Mucosa of stomach (tissue), 1 donor: ENCODE measurements around the gene CDKN1A.

Experiments used
- H3K27me3 ChIP-seq: one replicate; pipeline ENCODE4 v1.7.0; 2013; ENCODE audit warnings: mild to moderate bottlenecking, low read length; ENCODE audit not compliant: control insufficient read depth, insufficient read depth
- H3K36me3 ChIP-seq: one replicate; pipeline ENCODE4 v1.7.0; 2013; ENCODE audit warnings: low read length; ENCODE audit not compliant: control insufficient read depth, insufficient read depth
- H3K4me1 ChIP-seq: one replicate; pipeline ENCODE4 v1.7.0; 2013; ENCODE audit warnings: mild to moderate bottlenecking, low read length; ENCODE audit not compliant: control insufficient read depth, insufficient read depth
- H3K4me3 ChIP-seq: one replicate; pipeline ENCODE4 v1.7.0; 2013; ENCODE audit warnings: low read length
- H3K9ac ChIP-seq: one replicate; pipeline ENCODE4 v1.7.0; 2013; ENCODE audit warnings: mild to moderate bottlenecking, low read length, moderate library complexity
- H3K9me3 ChIP-seq: one replicate; pipeline ENCODE4 v1.7.0; 2013; ENCODE audit warnings: mild to moderate bottlenecking, low read length, moderate library complexity; ENCODE audit not compliant: control insufficient read depth
- donor health status: Pancreatic carcinoma.

Gene CDKN1A

GRCh38 chr6:36706339-36706738, 27.8 kb downstream of the CDKN1A start:
- Histone ChIP-seq H3K36me3 (no peaks in the 10 kb centered on the region), H3K27me3 (no peaks in the 10 kb centered on the region), H3K9me3 (no peaks in the 10 kb centered on the region), H3K4me1 (peaks cover 5% of the 10 kb centered on the region), H3K4me3 (no peak overlapping the region), H3K9ac (no peak overlapping the region)

GRCh38 chr6:36712816-36713215, 34.3 kb downstream of the CDKN1A start:
- Histone ChIP-seq H3K4me1 (peaks cover 14% of the 10 kb centered on the region), H3K27me3 (peaks cover 3% of the 10 kb centered on the region), H3K9me3 (no peaks in the 10 kb centered on the region), H3K36me3 (no peaks in the 10 kb centered on the region), H3K4me3 (no peak overlapping the region), H3K9ac (no peak overlapping the region)

GRCh38 chr6:36713846-36714245, 35.3 kb downstream of the CDKN1A start:
- Histone ChIP-seq H3K36me3 (no peaks in the 10 kb centered on the region), H3K9ac (no peak overlapping the region), H3K27me3 (peaks cover 3% of the 10 kb centered on the region), H3K9me3 (no peaks in the 10 kb centered on the region), H3K4me3 (no peak overlapping the region), H3K4me1 (peaks cover 14% of the 10 kb centered on the region)

GRCh38 chr6:36714511-36714910, 36.0 kb downstream of the CDKN1A start:
- H3K36me3 ChIP-seq: no peaks in the 10 kb centered on the region
- H3K9me3 ChIP-seq: no peaks in the 10 kb centered on the region
- H3K4me1 ChIP-seq: peaks cover 14% of the 10 kb centered on the region
- peaks cover 3% of the 10 kb centered on the region for H3K27me3 ChIP-seq
- no peak overlapping the region for H3K9ac ChIP-seq
- H3K4me3 ChIP-seq: no peak overlapping the region

- Histone ChIP-seq H3K4me3 (no peak overlapping the region), H3K4me1 (peaks cover 14% of the 10 kb centered on the region), H3K9ac (no peak overlapping the region), H3K9me3 (no peaks in the 10 kb centered on the region), H3K36me3 (no peaks in the 10 kb centered on the region), H3K27me3 (peaks cover 3% of the 10 kb centered on the region)
These were observed 37.0 kb downstream of the CDKN1A start for GRCh38 chr6:36715469-36715868.

- Histone ChIP-seq H3K36me3 (no peaks in the 10 kb centered on the region), H3K9ac (peak overlapping the region; percentile 29), H3K4me3 (no peak overlapping the region), H3K4me1 (peaks cover 13% of the 10 kb centered on the region), H3K27me3 (peaks cover 3% of the 10 kb centered on the region), H3K9me3 (no peaks in the 10 kb centered on the region)
These were observed 38.1 kb downstream of the CDKN1A start for GRCh38 chr6:36716476-36717093.

- H3K9ac ChIP-seq: peak overlapping the region; percentile 29
- no peaks in the 10 kb centered on the region for H3K36me3 ChIP-seq
- no peaks in the 10 kb centered on the region for H3K9me3 ChIP-seq
- no peak overlapping the region for H3K4me3 ChIP-seq
- H3K4me1 ChIP-seq: peaks cover 10% of the 10 kb centered on the region
- peaks cover 3% of the 10 kb centered on the region for H3K27me3 ChIP-seq
These were observed 38.8 kb downstream of the CDKN1A start for GRCh38 chr6:36717231-36717825.

- H3K36me3 ChIP-seq: no peaks in the 10 kb centered on the region
- H3K9ac ChIP-seq: no peak overlapping the region
These were observed 39.5 kb downstream of the CDKN1A start for GRCh38 chr6:36717871-36718540.

GRCh38 chr6:36718560-36718959, 40.0 kb downstream of the CDKN1A start:
- Histone ChIP-seq H3K9ac (no peak overlapping the region), H3K9me3 (no peaks in the 10 kb centered on the region), H3K27me3 (peaks cover 3% of the 10 kb centered on the region), H3K4me3 (no peak overlapping the region), H3K36me3 (no peaks in the 10 kb centered on the region), H3K4me1 (peaks cover 10% of the 10 kb centered on the region)

More at GRCh38 chr6:36717871-36718540, 39.5 kb downstream of the CDKN1A start:
- no peak overlapping the region for H3K4me3 ChIP-seq
- H3K4me1 ChIP-seq: peaks cover 10% of the 10 kb centered on the region
- H3K27me3 ChIP-seq: peaks cover 3% of the 10 kb centered on the region
- no peaks in the 10 kb centered on the region for H3K9me3 ChIP-seq

- no peaks in the 10 kb centered on the region for H3K36me3 ChIP-seq
- H3K9me3 ChIP-seq: no peaks in the 10 kb centered on the region
- H3K4me1 ChIP-seq: peaks cover 10% of the 10 kb centered on the region
- no peak overlapping the region for H3K4me3 ChIP-seq
- H3K9ac ChIP-seq: no peak overlapping the region
- peaks cover 3% of the 10 kb centered on the region for H3K27me3 ChIP-seq
These were observed 40.6 kb downstream of the CDKN1A start for GRCh38 chr6:36719126-36719525.

GRCh38 chr6:36720251-36721141, 42.0 kb downstream of the CDKN1A start:
- Histone ChIP-seq H3K4me1 (peaks cover 17% of the 10 kb centered on the region), H3K9me3 (no peaks in the 10 kb centered on the region), H3K9ac (no peak overlapping the region), H3K36me3 (no peaks in the 10 kb centered on the region), H3K27me3 (peaks cover 3% of the 10 kb centered on the region), H3K4me3 (no peak overlapping the region)
